ENCODE measurements around the gene CD163L1. TPM values are rescaled to one million over a fixed set of nuclear protein-coding genes. Genes with fewer than 3 reads are reported as not detected.

The CD163L1 gene
- total and polyA plus RNA-seq, 2 of the 8 experiments (the other 6 are each of a cell fraction or from before 2014, with no cell fraction given): 0.11 to 0.22 TPM

- Histone ChIP-seq H3K79me1 (ENCODE audit: low read depth, low read length) (no peaks in the 10 kb centered on the region), H3K4me2 (ENCODE audit: insufficient read depth in 1 of 2, low read depth in 2 of 2, low read length in 2 of 2) (no peak overlapping the region), H3K27me3 (replicated peaks in 1 of 4; ENCODE audit: control insufficient read depth in 3 of 4, extremely low read depth in 1 of 4, insufficient read depth in 3 of 4, low read length in 3 of 4) (no peaks in the 10 kb centered on the region; a peak in 2 of 7 replicates), H3K27ac (ENCODE audit: low read depth, low read length) (no peak overlapping the region), H4K91ac (replicated peaks; ENCODE audit: insufficient read length, low read length) (no peak overlapping the region), H3K56ac (replicated peaks; ENCODE audit: insufficient read length, low read depth, low read length) (no peak overlapping the region), H2BK20ac (ENCODE audit: low read length) (no peak overlapping the region), H3K4ac (replicated peaks; ENCODE audit: insufficient read length, low read depth, low read length) (no peak overlapping the region), H2BK12ac (ENCODE audit: low read depth, low read length) (no peak overlapping the region), H3K9ac (replicated peaks in 1 of 4; ENCODE audit: extremely low read depth in 1 of 4, low read depth in 3 of 4, low read length in 3 of 4) (no peak overlapping the region), H3K18ac (ENCODE audit: extremely low read depth, low read length) (no peak overlapping the region), H2AFZ (ENCODE audit: low read length) (no peak overlapping the region), H3K79me2 (ENCODE audit: control insufficient read depth in 1 of 2, insufficient read depth in 2 of 2, low read length in 2 of 2) (no peaks in the 10 kb centered on the region), H3K23me2 (ENCODE audit: low read depth, low read length) (no peaks in the 10 kb centered on the region), H4K8ac (ENCODE audit: extremely low read depth, insufficient read depth, low read length) (no peak overlapping the region), H2BK5ac (ENCODE audit: low read depth, low read length) (no peak overlapping the region), H4K5ac (ENCODE audit: insufficient read length, low read depth, low read length) (no peak overlapping the region), H2AK5ac (ENCODE audit: low read depth, low read length) (no peak overlapping the region), H3K4me1 (replicated peaks in 1 of 4; ENCODE audit: control insufficient read depth in 3 of 4, insufficient read depth in 4 of 4, low read length in 3 of 4) (0 out of 7 replicates have a peak, but pooled peaks cover 0 to 2% (median 0%) of the 10 kb centered on the region in 4 experiments), H2BK15ac (ENCODE audit: low read length) (no peak overlapping the region), H3K36me3 (ENCODE audit: control insufficient read depth in 2 of 4, insufficient read depth in 4 of 4, low read length in 3 of 4) (no peaks in the 10 kb centered on the region), H3K9me3 (ENCODE audit: insufficient read depth in 2 of 2, low read depth in 1 of 2, low read length in 1 of 2) (peaks cover 0 to 3% of the 10 kb centered on the region in 2 experiments; a peak in 1 of 4 replicates), H4K20me1 (replicated peaks in 1 of 2; ENCODE audit: control insufficient read depth in 1 of 2, insufficient read depth in 2 of 2, low read length in 2 of 2) (no peaks in the 10 kb centered on the region), H3K14ac (ENCODE audit: insufficient read length) (no peak overlapping the region), H3K4me3 (ENCODE audit: extremely low read depth in 1 of 4, insufficient read depth in 2 of 4, low read depth in 3 of 4, low read length in 4 of 4) (no peak overlapping the region), H2BK120ac (replicated peaks; ENCODE audit: low read depth, low read length) (no peak overlapping the region), H3K23ac (ENCODE audit: insufficient read length) (no peak overlapping the region)
- DNase-seq (ENCODE audit: low read depth in 1 of 2, low spot score in 2 of 2) (no peak), FAIRE-seq (no peak)
- ChIA-PET POLR2A (ENCODE audit: partially characterized antibody) (no interaction called here), CTCF (ENCODE audit: partially characterized antibody) (interaction anchor here (1.4 kb wide), 1 partner anchor 19 kb away, joined by 4 read pairs; no protein-coding TSS in a partner anchor)
- 100% methylated on average over 1 of the region's 1 CpG; no CpG with 5 or more reads in 1 of the 2 experiments for WGBS, 2 experiments (ENCODE audit: extremely low coverage in 1 of 2, insufficient coverage in 1 of 2, insufficient read length in 1 of 2, insufficient replicate concordance in 2 of 2, low coverage in 1 of 2, low lambda C conversion rate in 2 of 2, missing lambda C conversion rate in 1 of 2)
- TF ChIP-seq FOSL1 (IDR thresholded peaks at IDR 0.05; ENCODE audit: insufficient read depth, low read depth, low read length) (no peak), JUN (IDR thresholded peaks at IDR 0.05; ENCODE audit: low read depth, low read length) (no peak), RXRA (IDR thresholded peaks at IDR 0.05; ENCODE audit: insufficient read depth, low read depth, low read length) (no peak), KDM1A (IDR thresholded peaks at IDR 0.05; ENCODE audit: borderline replicate concordance, low read length) (no peak)
Observed at GRCh38 chr12:7441216-7441615, 2.7 kb downstream of the CD163L1 start.
